ENCODE data around the gene PEAR1. TPM values are rescaled to one million over a fixed set of nuclear protein-coding genes. Genes with fewer than 3 reads are reported as not detected.

The PEAR1 gene
- total RNA-seq, 1 donor from 2014 or later, result 19.0 TPM

DNA sequence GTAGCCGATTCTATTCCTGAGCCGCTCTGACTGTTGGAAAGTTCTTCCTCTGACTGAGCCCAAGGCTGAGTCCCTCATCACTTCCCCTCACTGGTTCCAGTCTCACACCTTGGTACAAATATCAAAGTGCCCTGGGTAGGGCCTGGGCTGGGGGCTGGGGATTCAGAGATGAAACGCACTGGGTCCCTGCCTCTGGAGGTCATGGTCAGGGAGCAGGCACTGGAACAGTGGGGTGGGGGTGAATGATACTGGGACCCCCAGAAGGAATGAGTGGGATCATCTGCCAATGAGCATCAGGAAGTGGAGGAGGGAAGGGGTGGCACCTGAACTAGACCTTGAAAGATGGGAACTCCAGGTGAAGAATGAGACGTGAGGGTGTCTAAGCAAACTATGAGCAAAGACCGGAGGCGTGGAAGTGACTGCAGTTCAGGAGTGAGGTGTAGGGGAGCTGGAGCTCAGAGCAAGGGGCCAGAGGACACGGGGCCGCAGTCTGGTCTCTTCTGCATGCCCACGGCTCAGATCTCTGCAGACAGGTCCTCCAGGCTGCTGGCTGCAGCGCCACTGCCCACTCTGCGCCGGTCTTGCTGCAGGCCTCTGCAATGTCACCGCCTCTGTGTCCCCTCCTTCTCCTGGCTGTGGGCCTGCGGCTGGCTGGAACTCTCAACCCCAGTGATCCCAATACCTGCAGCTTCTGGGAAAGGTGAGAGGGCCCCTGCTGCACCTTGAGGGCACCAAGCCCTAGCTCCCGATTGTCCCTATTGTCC lies 10.0 kb downstream of the PEAR1 start:
- H3K4me3 ChIP-seq (ENCODE audit: low read depth, low read length), result no peak overlapping the region
- TF ChIP-seq, protein P1, sequence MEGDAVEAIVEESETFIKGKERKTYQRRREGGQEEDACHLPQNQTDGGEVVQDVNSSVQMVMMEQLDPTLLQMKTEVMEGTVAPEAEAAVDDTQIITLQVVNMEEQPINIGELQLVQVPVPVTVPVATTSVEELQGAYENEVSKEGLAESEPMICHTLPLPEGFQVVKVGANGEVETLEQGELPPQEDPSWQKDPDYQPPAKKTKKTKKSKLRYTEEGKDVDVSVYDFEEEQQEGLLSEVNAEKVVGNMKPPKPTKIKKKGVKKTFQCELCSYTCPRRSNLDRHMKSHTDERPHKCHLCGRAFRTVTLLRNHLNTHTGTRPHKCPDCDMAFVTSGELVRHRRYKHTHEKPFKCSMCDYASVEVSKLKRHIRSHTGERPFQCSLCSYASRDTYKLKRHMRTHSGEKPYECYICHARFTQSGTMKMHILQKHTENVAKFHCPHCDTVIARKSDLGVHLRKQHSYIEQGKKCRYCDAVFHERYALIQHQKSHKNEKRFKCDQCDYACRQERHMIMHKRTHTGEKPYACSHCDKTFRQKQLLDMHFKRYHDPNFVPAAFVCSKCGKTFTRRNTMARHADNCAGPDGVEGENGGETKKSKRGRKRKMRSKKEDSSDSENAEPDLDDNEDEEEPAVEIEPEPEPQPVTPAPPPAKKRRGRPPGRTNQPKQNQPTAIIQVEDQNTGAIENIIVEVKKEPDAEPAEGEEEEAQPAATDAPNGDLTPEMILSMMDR (conservative IDR thresholded peaks at IDR 0.05; ENCODE audit: low read depth, low read length), result no peak
- no peak for DNase-seq (ENCODE audit: low read depth)

DNA sequence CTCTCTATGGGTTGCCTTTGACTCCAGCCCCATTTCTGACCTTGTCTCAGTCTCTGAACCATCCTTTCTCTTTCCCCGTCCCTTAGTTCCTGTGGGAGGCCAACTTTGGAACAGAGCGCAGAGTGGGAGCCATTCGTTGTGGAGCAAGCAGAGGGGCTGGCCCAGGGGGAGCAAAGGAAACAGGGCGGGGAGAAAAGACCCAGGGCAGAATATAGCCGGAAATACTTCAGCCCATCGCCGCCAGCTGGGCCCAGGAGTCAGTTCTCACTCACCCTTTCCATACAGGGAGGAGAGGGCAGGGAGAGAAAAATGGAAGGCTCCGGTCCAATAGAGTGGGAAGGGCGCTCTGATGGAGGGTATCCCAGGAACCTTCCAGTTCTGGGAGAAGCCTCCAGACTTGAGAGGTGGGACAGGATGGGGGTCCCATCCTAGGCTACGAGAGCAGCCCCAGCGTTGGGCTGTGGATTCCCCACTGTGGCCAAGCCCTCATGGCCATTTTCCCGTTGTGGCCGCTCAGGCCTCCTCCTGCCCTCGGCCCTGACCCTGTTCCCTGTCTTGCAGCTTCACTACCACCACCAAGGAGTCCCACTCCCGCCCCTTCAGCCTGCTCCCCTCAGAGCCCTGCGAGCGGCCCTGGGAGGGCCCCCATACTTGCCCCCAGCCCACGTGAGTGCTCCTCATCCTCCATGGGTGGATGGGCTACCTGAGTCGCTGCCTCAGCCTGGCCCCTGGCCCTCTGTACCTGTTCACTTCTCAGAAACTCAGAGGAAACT lies 10.9 kb downstream of the PEAR1 start:
- TF ChIP-seq, protein P1 (conservative IDR thresholded peaks at IDR 0.05; ENCODE audit: low read depth, low read length), result no peak
- no peak for DNase-seq (ENCODE audit: low read depth)
- no peak overlapping the region for H3K4me3 ChIP-seq (ENCODE audit: low read depth, low read length)

DNA sequence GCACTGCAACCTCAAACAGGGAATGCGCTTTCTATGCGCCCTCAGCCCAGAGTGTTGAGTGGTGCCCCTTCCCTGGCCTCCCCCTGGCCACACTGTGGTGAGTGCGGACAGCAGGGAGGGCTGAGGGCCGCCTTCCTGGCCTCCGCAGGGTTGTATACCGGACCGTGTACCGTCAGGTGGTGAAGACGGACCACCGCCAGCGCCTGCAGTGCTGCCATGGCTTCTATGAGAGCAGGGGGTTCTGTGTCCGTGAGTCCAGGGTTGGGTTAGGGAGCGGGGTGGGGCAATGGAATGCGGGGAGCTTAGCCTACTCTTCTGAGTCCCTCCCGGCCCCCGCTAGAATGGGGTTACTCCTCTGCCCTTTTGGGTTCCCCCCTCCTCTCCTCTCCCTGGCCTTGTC lies 11.7 kb downstream of the PEAR1 start:
- TF ChIP-seq, protein P1 (conservative IDR thresholded peaks at IDR 0.05; ENCODE audit: low read depth, low read length), result no peak
- no peak overlapping the region for H3K4me3 ChIP-seq (ENCODE audit: low read depth, low read length)
- no peak for DNase-seq (ENCODE audit: low read depth)

DNA sequence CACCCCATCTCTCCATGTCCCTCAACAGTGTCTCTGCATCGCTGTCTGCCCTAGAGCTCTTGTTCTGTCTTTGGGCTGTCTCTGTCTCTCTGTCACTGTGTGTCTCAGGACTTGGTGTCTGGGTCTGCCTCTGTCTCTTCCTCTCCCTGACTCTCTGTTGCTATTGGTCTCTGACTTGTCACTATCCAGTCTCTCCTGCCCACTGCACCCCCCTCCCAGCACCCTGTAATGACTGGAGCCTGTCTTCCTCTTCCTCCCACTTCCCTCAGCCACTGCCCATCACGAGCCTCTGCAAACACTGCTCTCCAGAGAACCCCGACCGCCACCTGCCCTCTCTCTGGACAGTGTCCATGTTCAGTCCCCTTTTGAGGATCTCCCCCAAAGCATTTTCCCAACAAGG lies 12.1 kb downstream of the PEAR1 start:
- TF ChIP-seq, protein P1 (conservative IDR thresholded peaks at IDR 0.05; ENCODE audit: low read depth, low read length), result no peak
- no peak for DNase-seq (ENCODE audit: low read depth)

DNA sequence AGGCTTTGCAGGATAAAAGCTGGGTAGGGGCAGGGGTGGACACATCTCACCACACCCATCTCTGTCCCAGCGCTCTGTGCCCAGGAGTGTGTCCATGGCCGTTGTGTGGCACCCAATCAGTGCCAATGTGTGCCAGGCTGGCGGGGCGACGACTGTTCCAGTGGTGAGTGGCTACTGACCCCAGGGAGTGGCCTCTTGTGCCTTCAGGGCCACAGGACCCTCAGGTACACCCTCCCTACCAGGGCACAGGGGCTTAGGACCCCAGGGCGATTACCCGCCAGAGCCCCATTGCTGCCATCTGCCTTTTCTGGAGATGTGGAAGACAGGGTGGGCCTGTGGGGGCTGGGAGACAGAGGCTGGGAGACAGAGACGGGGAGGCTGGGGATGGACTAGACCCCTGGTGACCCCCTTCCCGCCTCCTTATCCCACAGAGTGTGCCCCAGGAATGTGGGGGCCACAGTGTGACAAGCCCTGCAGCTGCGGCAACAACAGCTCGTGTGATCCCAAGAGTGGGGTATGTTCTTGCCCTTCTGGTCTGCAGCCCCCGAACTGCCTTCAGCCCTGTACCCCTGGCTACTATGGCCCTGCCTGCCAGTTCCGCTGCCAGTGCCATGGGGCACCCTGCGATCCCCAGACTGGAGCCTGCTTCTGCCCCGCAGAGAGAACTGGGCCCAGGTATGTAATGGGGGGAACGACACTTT lies 12.8 kb downstream of the PEAR1 start:
- TF ChIP-seq, protein P1 (conservative IDR thresholded peaks at IDR 0.05; ENCODE audit: low read depth, low read length), result no peak
- no peak for DNase-seq (ENCODE audit: low read depth)
- H3K4me3 ChIP-seq (ENCODE audit: low read depth, low read length), result no peak overlapping the region

More for the DNA sequence above, 12.1 kb downstream of the PEAR1 start:
- no peak overlapping the region for H3K4me3 ChIP-seq (ENCODE audit: low read depth, low read length)

DNA sequence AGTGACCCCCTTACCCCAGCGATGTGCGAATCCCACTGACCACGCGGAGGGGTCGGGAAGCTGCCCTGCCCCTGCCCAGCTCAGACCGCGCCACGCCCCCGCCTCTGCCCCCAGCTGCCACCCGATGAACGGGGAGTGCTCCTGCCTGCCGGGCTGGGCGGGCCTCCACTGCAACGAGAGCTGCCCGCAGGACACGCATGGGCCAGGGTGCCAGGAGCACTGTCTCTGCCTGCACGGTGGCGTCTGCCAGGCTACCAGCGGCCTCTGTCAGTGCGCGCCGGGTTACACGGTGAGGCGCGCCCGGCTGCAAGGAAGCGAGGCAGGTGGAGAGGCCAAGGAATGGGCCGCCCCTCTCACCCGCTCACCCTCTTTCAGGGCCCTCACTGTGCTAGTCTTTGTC lies 15.0 kb downstream of the PEAR1 start:
- DNase-seq (ENCODE audit: low read depth), result no peak
- TF ChIP-seq, protein P1 (conservative IDR thresholded peaks at IDR 0.05; ENCODE audit: low read depth, low read length), result no peak
- H3K4me3 ChIP-seq (ENCODE audit: low read depth, low read length), result peak overlapping the region; percentile 52
